AG09319 (cell line): ENCODE data around the gene UNC13C.

Experiments
- DNase-seq: peaks from one replicate; pipeline ENCODE4 v3.0.0-alpha.2; 2010; ENCODE audit warnings: low read depth; ENCODE audit errors: extremely low read depth
- CTCF ChIP-seq: IDR thresholded peaks from 2 replicates; pipeline ENCODE4 v1.5.1; 2011; ENCODE audit warnings: low read depth, mild to moderate bottlenecking, inconsistent platforms, low read length, moderate library complexity

Gene UNC13C

GRCh38 chr15:53984221-53984620, 6.0 kb downstream of the UNC13C start:
- DNase-seq, result no peak
- no peak for TF ChIP-seq CTCF

GRCh38 chr15:53985562-53985961, 7.3 kb downstream of the UNC13C start:
- TF ChIP-seq CTCF, result no peak

GRCh38 chr15:53987480-53987879, 9.2 kb downstream of the UNC13C start:
- DNase-seq, result no peak
- TF ChIP-seq CTCF, result no peak

More at GRCh38 chr15:53985562-53985961, 7.3 kb downstream of the UNC13C start:
- no peak for DNase-seq

GRCh38 chr15:54007256-54007655, 29.0 kb downstream of the UNC13C start:
- TF ChIP-seq CTCF, result no peak
- DNase-seq, result no peak

- TF ChIP-seq CTCF, result no peak
- no peak for DNase-seq
Measured at GRCh38 chr15:54011656-54012055, 33.4 kb downstream of the UNC13C start.

- no peak for DNase-seq
- no peak for TF ChIP-seq CTCF
Measured at GRCh38 chr15:54014067-54014655, 35.9 kb downstream of the UNC13C start.

- no peak for DNase-seq
- TF ChIP-seq CTCF, result no peak
Measured at GRCh38 chr15:54017251-54017650, 39.0 kb downstream of the UNC13C start.
